K562 (cell line): ENCODE measurements around the gene C2CD4D.
"Not testable (repeated sequence)": the region's sequence is repeated elsewhere in the genome, so short reads cannot be mapped to it uniquely, and the experiment has no call there.

ENCODE experiments used
- NR1H2 ChIP-seq: sonication (generic); formaldehyde crosslinking; IDR thresholded peaks from 2 replicates; pipeline ENCODE4 v1.4.0; 2020; ENCODE audit warnings: mild to moderate bottlenecking, missing genetic modification reagents
- TARDBP ChIP-seq: fragments of 450-650 bp; IDR thresholded peaks from 2 replicates; pipeline ENCODE4 v1.6.1; 2016
- YY1 ChIP-seq, 3 experiments: IDR thresholded peaks; 2 replicates each; pipeline ENCODE4 v1.6.1; 2011; ENCODE audit warnings: low read length in 2 of 3, mild to moderate bottlenecking in 2 of 3, moderate library complexity in 2 of 3, borderline replicate concordance in 1 of 3, control low read depth in 1 of 3, low read depth in 1 of 3; ENCODE audit not compliant: insufficient read depth in 3 of 3, insufficient replicate concordance in 2 of 3, control insufficient read depth in 1 of 3, insufficient read length in 1 of 3; ENCODE audit errors: extremely low read depth in 1 of 3
- ZSCAN29 ChIP-seq: fragments of 450-650 bp; IDR thresholded peaks from 2 replicates; pipeline ENCODE4 v1.6.1; 2017
- TF ChIP-seq, protein P1 (sequence below): fragments of 250-450 bp; sonication (Bioruptor Pico); IDR thresholded peaks from 2 replicates; pipeline ENCODE4 v1.4.0; 2020; ENCODE audit warnings: mild to moderate bottlenecking, moderate library complexity
- TF ChIP-seq, protein P2 (sequence below): fragments of 450-650 bp; IDR thresholded peaks from one replicate; pipeline ENCODE4 v1.6.1; 2018; ENCODE audit warnings: mild to moderate bottlenecking, moderate library complexity; ENCODE audit not compliant: partially characterized antibody

DNA sequence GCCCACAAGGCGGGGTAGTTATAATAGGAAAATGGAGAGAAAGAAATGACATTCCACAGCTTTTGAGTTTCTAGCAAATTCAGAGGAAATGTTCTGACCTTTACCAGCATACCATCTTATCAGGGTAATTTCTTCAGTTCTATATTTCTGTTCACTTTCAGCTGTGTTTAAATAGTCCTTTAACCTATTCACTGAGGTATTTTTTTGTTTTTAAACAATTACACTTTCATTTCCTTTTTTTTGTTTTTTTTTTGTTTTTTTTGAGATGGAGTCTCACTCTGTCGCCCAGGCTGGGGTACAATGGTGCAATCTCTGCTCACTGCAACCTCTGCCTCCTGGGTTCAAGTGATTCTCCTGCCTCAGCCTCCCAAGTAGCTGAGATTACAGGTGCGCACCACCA, 44.8 kb upstream of the C2CD4D start:
- TF ChIP-seq ZSCAN29; YY1 (IDR thresholded peaks at IDR 0.05; ENCODE audit: borderline replicate concordance in 1 of 3, control insufficient read depth in 1 of 3, extremely low read depth in 1 of 3, insufficient read depth in 3 of 3, insufficient read length in 1 of 3, insufficient replicate concordance in 2 of 3, low read depth in 1 of 3, low read length in 2 of 3); TARDBP; NR1H2 (CRISPR knock-in tag): not testable (repeated sequence)
- TF ChIP-seq, protein P1, sequence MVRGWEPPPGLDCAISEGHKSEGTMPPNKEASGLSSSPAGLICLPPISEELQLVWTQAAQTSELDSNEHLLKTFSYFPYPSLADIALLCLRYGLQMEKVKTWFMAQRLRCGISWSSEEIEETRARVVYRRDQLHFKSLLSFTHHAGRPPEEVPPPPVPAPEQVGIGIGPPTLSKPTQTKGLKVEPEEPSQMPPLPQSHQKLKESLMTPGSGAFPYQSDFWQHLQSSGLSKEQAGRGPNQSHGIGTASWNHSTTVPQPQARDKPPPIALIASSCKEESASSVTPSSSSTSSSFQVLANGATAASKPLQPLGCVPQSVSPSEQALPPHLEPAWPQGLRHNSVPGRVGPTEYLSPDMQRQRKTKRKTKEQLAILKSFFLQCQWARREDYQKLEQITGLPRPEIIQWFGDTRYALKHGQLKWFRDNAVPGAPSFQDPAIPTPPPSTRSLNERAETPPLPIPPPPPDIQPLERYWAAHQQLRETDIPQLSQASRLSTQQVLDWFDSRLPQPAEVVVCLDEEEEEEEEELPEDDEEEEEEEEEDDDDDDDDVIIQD (CRISPR knock-in tag): not testable (repeated sequence)
- TF ChIP-seq, protein P2, sequence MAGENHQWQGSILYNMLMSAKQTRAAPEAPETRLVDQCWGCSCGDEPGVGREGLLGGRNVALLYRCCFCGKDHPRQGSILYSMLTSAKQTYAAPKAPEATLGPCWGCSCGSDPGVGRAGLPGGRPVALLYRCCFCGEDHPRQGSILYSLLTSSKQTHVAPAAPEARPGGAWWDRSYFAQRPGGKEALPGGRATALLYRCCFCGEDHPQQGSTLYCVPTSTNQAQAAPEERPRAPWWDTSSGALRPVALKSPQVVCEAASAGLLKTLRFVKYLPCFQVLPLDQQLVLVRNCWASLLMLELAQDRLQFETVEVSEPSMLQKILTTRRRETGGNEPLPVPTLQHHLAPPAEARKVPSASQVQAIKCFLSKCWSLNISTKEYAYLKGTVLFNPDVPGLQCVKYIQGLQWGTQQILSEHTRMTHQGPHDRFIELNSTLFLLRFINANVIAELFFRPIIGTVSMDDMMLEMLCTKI: not testable (repeated sequence)
